Measurements from ENCODE around the gene RBM33. TPM values are rescaled to one million over a fixed set of nuclear protein-coding genes. Genes with fewer than 3 reads are reported as not detected.

RBM33 gene
- polyA plus RNA-seq, 1 donor: 26.4 TPM

DNA sequence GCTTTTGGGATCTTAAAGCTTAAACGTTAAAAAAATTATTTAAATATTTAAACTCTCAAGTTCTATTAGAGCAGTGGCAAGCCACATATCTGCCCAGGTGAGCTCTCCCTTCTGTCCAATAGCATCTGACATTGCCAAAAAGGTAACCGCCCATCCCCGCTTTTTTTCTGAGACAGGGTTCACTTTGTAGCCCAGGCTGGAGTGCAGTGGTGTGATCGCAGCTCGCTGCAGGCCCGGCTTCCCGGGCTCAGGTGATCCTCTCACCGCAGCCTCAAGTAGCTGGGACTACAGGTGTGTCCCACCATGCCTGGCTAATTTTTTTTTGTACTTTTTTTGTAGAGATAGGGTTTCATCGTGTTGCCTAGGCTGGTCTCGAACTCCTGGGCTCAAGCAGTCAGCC lies 83.2 kb downstream of the RBM33 start:
- no peak for DNase-seq (ENCODE audit: low read depth)

DNA sequence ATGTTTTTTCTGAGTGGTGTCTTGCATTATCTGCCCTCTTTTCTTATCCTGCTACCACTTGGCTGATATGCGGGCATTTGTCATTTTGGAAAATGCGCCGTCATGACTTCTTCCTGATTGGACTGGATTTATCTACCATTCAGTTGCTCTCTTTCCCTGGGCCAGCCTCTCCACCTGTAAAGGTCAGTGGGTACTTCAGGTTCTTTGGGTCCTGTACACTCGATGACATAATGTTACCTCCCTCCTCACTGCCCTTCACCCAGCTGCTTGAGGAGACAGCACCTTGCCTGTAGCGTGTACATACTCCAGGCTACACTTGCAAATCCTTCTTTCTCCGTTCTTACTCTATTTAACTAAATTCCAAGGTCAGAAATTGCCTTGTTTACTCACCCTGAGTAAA lies 83.7 kb downstream of the RBM33 start:
- no peak for DNase-seq (ENCODE audit: low read depth)

DNA sequence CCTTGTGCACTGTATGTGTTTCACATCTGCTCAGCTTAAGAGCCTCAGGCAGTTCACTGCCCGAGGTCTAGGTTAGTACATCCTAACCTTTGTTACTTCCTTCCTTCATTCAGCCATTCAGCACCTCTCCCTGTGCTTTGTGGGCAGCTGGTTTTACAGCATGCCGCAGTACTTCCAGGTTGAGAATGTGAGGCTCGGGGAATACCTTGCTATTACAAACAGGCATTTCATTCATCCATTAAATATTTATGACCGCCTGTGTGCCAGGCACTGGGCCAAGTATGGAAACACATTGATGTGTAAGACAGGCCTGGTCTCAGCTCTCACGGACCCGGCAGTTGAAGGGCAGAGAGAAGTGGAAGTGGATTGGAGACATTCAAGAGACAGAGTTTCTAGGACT lies 85.4 kb downstream of the RBM33 start:
- no peak for DNase-seq (ENCODE audit: low read depth)

DNA sequence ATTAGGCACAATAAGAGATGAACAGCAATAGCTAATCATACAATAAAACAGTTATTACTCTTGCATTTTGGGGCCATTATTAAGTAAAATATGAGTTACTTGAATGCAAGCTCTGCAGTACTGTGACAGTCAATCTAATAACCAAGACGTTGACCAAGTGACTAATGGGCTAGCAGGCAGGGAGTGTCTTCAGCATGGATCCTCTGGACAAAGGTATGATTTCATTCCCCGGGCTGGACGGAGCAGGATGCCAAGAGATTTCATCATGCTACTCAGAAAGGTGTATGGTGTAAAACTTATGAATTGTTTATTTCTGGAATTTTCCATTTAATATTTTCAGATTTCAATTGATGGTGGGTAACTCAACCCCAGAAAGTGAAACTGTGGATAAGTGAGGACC lies 86.9 kb downstream of the RBM33 start:
- DNase-seq (ENCODE audit: low read depth): no peak

DNA sequence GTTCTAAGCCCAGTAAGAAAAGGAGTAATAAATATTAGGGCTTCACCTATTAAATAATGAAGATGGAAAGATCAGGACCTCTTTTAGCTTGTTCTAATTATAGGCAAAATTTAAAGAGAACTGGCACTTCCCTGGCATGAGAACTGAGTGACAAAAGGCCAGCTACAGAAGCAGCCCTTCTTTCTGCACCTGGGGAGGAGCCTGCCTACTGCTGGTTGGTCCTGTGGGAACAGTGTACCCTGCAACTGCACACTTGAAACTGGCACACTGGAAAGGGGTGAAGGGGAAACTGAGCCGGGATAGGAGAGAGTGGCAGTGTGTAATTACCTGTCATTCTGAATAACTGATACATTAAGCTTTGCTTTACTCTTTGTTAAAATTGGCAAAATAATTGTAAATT lies 87.4 kb downstream of the RBM33 start:
- DNase-seq (ENCODE audit: low read depth): no peak

DNA sequence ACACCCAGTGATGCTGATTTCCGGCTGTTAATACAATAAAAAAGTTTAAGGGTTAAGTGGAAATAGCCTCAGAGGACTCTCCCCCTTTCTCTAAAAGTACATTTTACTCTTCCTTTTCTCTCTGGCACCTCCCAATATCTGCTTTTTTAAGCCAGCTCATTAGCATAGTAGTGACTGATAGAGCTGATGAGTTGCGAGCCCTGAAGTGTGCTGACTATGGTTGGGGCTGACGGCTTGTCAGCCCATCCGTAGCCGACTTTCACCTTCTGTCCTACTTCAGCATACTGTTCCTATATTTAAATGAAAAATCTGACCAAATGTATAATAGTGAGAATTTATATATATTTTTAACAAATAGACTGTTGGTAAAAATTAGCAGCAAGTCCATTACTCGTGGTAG lies 87.8 kb downstream of the RBM33 start:
- no peak for DNase-seq (ENCODE audit: low read depth)

DNA sequence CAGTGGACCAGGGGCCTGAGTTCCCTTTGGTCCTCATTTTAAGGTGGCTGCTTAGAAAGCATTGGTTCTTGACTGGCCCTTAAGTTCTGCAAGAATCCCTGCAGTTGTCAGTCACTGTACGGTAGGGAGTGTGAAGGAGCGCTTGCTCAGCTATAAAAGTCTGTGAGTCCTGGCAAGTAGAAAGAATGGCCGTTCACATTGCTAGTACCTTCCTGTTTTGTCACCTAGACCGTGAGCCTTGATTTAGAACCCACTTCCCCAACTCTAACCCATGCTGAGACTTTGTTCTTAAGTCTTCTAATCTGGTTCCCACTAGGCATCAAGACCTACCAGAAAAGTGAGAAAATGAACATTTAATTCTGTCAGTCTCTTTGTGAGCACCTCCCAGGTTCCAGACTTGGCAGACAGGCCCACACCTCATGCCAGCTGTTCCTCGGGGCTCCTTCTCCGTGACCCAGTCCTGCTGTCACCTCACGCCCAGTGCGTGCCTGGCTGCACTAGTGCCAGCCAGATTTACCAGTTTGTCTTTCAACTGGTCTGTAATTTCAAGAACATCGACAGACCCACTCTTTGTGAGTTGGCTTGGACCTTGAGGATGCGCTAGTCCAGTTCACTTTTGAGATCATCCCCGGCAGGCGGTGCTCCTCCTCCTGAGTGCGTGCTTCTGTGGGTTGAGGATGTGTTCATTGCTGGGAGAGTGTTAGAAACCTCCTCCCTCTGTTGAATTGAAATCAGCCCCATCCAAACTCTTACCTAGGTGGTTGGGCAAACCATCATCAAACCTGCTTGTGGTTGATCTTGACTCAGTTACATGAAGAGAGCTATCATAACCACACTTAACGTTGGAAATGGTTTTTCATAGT lies 89.4 kb downstream of the RBM33 start:
- DNase-seq (ENCODE audit: low read depth): no peak

DNA sequence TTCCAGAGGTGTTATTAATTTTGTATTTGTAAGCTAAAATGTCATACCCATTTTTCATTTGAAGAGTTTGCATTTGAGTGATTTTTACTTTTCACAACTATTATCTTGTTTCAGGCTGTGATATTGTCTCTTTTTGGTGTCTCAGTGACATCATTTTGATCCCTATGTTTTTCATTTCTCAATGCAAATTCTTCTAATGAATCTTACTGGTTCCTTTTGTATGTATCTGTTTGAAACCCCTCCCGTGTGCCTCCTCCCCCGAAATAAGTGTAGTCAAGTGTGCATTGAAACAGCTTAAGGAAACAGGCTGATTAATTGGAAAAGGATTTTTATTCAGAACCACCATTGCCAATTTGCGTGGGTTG lies 90.0 kb downstream of the RBM33 start:
- no peak for DNase-seq (ENCODE audit: low read depth)

DNA sequence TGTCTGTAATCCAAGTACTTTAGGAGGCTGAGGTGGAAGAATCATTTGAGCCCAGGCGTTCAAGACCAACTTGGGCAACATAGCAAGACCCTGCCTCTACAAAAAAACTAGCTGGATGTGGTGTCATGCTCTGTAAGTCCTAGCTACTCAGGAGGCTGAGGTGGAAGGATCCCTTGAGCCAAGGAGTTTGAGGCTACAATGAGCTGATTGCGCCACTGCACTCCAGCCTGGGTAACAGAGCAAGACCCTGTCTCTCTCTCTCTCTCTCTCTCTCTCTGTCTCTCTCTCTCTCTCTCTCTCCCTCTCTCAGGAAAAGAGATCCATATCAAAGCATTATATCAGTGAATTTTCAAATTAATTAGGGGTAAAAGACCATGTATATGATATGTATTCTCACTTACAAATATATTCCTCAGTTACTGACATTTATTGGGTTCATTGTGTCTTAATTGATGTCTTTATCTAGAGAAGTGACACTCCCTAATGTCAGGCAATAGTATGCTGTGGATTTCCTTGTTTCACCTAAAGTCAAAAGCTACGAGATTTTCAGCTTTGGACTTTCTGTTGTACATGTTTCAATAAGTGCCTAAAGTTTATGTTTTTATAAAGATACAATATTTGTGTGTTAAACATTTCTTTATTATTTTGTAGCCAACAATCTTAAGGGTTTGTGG lies 91.1 kb downstream of the RBM33 start:
- no peak for DNase-seq (ENCODE audit: low read depth)

DNA sequence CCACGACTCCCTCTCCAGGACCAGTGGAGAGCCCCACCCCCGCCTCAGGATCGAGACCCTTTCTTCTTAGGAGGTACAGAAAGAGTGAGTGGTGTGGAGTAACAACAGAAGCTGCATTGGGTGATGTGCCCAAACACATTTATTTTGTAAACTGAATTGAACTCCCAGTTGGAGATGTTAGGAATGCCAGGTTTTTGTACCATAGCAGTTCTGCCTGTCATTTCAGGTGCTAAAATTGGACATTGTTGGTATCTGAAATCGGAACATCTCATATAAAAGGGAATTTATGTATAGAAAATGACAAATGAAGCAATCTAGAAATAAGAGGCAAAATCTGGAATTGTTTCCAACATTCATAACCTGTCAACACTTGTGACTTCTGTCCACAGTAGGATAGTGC lies 93.1 kb downstream of the RBM33 start:
- no peak for DNase-seq (ENCODE audit: low read depth)

DNA sequence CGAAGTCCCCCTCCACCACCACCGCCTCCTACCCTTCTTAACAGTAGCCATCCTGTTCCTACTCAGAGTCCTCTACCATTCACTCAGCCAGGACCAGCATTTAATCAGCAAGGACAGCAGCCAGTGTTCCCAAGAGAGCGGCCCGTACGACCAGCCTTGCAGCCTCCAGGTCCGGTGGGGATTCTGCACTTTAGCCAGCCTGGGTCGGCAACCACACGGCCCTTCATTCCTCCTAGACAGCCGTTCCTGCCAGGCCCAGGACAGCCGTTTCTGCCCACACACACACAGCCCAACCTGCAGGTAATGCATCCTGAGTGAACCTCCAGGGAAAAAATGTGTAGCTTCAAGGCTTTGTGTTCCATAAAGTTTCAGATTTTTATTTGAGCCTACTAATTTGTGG lies 93.6 kb downstream of the RBM33 start:
- no peak for DNase-seq (ENCODE audit: low read depth)

DNA sequence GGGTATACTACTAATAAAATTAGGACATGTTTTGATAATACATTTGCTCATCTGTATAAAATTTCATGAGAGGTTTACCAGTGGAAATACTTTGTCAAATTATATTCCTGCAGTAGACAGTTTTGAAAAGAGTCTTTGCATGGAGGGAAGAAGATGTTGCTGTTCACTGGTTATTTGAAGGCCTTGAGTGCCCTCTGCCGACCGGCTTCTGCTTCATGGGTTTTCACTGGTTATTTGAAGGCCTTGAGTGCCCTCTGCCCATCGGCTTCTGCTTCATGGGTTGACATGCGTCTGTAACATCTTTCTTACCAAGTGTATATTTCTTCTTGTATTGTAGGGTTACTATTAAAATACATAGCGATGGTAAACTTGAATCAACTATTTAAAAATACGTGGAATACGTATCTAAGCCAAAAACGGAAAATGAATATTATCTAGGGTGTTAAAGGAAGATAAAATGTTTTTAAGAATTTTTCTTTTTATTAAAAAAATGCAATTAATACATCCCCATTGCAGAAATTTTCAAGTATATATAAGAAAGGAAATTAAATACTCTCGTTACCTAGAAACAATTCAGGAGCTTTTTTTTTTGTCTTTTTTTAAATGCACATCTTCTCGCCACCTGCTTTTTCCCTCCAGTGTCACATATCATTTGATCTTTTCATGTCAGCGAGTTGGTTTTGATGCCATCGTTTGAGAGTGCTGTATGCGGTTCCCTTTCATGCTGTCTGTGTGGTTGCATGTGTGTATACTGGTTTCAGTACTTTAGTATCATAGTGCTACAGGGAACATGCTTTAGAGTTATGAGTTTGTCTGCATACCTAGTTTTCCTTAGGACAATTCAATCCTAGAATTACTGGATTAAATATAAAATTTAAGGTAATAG lies 94.4 kb downstream of the RBM33 start:
- peak; percentile 44 for DNase-seq (ENCODE audit: low read depth)

DNA sequence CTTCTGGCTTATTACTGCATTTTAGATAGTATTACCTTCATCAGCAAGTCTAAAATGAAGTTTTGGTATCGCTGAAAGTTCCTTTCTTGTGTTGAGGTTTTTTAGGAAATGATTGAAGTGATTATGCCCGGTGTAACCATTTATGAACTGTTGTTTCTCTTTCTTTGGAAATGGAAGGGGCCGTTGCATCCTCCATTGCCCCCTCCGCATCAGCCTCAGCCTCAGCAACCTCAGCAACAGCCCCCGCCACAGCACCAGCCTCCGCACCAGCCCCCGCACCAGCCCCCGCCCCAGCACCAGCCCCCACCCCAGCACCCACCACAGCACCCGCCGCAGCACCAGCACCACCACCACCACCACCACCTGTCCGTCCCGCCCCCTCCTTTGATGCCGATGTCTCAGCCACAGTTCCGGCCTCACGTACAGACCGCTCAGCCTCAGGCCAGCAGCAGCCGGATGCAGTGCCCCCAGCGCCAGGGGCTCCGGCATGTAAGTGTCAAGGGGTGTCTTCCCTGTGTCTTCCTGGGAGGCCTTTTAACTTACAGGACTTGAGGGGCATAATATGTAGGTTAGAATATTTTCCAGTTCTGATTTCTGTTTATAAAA lies 95.2 kb downstream of the RBM33 start:
- DNase-seq (ENCODE audit: low read depth): no peak

DNA sequence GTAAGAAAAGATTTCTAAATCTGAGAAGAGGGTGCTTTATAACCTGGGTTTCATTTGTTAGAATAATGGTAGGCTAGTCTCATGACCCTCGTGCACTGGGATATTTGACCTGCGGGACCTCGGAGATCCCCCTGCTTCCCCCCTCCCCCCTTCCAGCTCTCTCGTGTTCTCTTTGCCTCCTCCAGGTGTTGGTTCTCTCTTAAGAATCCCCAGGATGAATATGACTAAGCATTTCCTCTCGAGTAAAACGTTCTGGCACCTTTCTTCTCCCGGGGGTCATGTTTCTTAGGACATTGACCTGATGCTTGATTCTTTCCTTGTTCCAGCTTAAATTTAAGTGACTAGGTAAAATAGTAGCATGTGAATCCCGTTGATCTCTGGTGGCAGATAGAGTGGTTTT lies 96.6 kb downstream of the RBM33 start:
- DNase-seq (ENCODE audit: low read depth): no peak

DNA sequence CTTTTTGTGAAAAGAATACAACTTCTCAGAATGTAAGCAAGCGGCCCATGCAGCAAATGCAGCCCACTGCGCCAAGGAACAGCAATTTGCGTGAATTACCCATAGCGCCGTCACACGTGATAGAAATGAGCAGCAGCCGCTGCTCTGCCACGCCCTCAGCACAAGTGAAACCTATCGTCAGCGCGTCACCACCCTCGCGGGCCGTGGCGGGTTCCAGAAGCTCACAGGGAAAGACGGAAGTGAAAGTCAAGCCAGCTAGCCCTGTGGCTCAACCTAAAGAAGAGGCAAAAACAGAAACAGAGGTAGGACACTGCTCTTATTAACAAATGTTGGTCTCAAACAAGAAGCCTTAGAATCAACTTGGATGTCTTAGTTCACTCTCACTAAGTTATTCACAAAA lies 97.3 kb downstream of the RBM33 start:
- no peak for DNase-seq (ENCODE audit: low read depth)

DNA sequence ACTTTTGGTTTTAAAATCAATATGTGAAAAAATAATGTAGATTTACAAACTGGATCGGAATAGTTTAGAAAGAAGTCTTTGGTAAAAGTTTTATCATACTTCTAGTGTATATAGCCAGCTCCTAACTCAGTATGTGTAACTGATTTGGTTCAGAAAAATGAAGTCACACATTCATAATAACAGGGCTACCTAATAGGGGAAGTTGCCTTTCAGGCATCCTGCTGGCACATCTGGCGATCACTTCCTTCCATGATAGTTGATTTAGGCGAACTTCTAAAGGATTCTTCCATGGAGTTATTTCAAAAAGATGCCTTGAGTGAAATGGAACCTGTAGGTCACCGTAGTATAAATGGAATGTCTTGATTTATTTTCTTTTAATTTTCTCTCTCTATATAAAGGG lies 98.7 kb downstream of the RBM33 start:
- no peak for DNase-seq (ENCODE audit: low read depth)

DNA sequence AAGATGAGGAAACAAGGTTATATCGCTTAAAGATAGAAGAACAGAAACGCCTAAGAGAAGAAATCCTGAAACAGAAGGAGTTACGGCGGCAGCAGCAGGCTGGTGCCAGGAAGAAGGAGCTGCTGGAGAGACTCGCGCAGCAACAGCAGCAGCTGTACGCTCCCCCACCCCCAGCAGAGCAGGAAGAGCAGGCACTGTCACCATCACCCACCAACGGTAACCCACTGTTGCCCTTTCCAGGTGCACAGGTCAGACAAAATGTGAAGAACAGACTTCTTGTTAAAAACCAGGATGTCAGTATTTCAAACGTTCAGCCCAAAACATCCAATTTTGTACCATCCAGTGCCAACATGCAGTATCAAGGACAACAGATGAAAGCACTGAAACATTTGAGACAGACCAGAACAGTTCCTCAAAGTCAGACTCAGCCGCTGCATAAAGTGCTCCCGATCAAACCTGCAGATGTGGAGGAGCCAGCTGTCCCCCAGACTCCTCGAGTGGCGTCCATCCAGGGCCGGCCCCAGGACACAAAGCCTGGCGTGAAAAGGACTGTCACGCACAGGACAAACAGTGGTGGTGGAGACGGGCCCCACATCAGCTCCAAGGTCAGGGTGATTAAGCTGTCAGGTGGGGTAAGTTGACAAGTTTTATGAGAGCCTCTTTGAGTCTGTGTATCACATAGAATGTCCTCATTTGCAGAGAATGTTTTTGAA lies 100.7 kb downstream of the RBM33 start:
- DNase-seq (ENCODE audit: low read depth): no peak

DNA sequence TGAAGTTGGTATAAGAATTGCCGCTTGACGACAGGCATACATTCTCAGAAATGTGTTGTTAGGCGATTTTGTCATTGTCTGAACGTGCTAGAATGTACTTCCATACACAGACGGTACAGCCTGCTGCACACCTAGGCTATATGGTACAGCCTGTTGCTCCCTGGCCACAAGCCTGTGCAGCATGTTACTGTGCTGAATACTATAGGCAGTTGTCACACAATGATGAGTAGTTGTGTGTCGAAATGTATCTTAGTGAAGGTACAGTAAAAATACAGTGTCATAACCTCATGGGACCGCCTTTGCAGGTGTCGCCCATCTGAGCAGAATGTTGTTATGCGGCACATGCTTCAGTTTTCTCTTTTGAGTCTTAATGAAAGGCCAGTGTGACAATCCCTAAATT lies 101.3 kb downstream of the RBM33 start:
- DNase-seq (ENCODE audit: low read depth): no peak

DNA sequence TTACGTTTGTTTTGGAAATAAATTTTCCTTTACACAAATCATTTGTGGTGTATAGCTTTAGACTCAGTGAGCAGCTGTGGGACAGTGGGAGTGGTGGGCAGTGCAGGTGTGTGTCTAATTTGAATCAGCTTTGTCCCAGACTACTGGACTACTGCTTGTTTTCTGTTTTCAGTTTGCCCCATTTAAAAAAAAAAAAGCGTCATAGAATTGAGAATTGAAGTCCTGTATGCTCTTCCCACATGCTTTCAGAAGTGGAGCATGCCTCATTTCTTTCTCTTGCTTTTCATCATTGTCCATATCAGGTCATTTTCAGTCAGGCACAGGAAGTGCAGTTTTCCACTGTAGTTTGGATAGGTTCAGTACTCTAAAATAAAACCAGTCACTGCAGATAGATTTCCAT lies 101.7 kb downstream of the RBM33 start:
- DNase-seq (ENCODE audit: low read depth): no peak

DNA sequence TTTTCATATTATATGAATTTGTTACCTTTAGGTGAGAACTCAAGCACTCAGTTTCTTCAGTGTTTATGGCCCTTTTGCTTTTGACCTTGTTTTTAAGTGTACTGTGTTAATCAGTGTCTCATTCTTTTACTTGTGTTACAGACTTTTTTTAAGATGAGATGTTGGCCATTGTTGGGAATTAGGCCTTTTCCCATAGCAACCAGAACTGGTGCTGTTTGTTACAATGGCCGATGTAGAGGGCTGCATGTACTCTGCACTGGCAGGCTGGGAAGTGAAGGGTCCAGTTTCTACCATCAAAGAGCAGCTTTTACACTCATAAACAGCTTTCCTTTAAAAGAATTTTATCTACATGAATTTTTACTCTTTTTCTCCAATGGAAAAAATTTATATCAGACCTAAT lies 102.7 kb downstream of the RBM33 start:
- DNase-seq (ENCODE audit: low read depth): no peak

DNA sequence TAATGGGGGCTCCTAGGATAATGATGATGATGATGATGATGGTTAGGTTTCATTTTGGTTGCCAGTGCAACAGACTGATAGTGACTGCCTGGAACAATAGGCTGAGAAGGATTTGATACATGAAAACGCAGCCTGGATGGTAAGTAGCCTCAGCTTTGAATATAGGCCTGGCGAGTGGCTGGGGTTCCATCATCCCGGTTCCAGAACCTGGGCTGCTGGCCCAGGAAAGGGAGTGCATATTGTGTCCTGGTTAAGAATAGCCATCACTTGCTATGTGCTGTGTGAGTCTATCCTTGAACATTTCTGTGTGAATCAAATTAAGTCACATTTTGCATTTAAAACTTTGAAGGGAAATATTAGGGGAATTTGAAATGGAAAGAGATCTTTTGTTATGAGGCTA lies 105.1 kb downstream of the RBM33 start:
- no peak for DNase-seq (ENCODE audit: low read depth)

Data from forelimb muscle (tissue), 1 donor.